WERI-Rb-1 (cell line): Measurements from ENCODE around the gene TTC9C.
A peak's percentile ranks its signal among the peaks of the same experiment; 100 is the strongest.

Experiments used
- DNase-seq: peaks from one replicate; pipeline ENCODE4 v3.0.0-alpha.2; 2020
- H3K27ac ChIP-seq: fragments of 250-450 bp; sonication (Bioruptor Pico); 2 replicates; pipeline ENCODE4 v1.5.1; 2020; ENCODE audit warnings: mild to moderate bottlenecking, moderate library complexity
- H3K27me3 ChIP-seq: fragments of 250-450 bp; sonication (Bioruptor Pico); 2 replicates; pipeline ENCODE4 v1.5.1; 2021; ENCODE audit warnings: mild to moderate bottlenecking, low read depth, moderate library complexity; ENCODE audit not compliant: insufficient read depth, severe bottlenecking
- H3K36me3 ChIP-seq: fragments of 250-450 bp; sonication (Bioruptor Pico); 2 replicates; pipeline ENCODE4 v1.5.1; 2020; ENCODE audit warnings: mild to moderate bottlenecking, moderate library complexity
- H3K4me3 ChIP-seq: 2 replicates; pipeline ENCODE4 v1.5.1; 2011; ENCODE audit warnings: low read depth, mild to moderate bottlenecking, control low read depth, low read length
- H3K9me3 ChIP-seq: fragments of 250-450 bp; sonication (Bioruptor Pico); 2 replicates; pipeline ENCODE4 v1.5.1; 2021; ENCODE audit warnings: mild to moderate bottlenecking, moderate library complexity; ENCODE audit not compliant: severe bottlenecking
- TF ChIP-seq, protein P1 (sequence below): IDR thresholded peaks from 2 replicates; pipeline ENCODE4 v1.5.1; 2011; ENCODE audit warnings: low read depth, mild to moderate bottlenecking, control low read depth, inconsistent platforms, low read length

Gene TTC9C

GRCh38 chr11:62708793-62709192 is 19.5 kb upstream of the TTC9C start:
- Histone ChIP-seq H3K36me3 (peaks cover 62% of the 10 kb centered on the region), H3K27ac (peak overlapping the region; percentile 87), H3K4me3 (peak overlapping the region; percentile 69), H3K9me3 (no peaks in the 10 kb centered on the region), H3K27me3 (no peaks in the 10 kb centered on the region)
- TF ChIP-seq, protein P1, sequence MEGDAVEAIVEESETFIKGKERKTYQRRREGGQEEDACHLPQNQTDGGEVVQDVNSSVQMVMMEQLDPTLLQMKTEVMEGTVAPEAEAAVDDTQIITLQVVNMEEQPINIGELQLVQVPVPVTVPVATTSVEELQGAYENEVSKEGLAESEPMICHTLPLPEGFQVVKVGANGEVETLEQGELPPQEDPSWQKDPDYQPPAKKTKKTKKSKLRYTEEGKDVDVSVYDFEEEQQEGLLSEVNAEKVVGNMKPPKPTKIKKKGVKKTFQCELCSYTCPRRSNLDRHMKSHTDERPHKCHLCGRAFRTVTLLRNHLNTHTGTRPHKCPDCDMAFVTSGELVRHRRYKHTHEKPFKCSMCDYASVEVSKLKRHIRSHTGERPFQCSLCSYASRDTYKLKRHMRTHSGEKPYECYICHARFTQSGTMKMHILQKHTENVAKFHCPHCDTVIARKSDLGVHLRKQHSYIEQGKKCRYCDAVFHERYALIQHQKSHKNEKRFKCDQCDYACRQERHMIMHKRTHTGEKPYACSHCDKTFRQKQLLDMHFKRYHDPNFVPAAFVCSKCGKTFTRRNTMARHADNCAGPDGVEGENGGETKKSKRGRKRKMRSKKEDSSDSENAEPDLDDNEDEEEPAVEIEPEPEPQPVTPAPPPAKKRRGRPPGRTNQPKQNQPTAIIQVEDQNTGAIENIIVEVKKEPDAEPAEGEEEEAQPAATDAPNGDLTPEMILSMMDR = no peak
- DNase-seq = no peak

GRCh38 chr11:62709247-62710000 is 18.9 kb upstream of the TTC9C start:
- no peaks in the 10 kb centered on the region for H3K27me3 ChIP-seq
- peak overlapping the region; percentile 69 for H3K4me3 ChIP-seq
- DNase-seq = peak; percentile 97
- TF ChIP-seq, protein P1 = no peak
- H3K27ac ChIP-seq = peak overlapping the region; percentile 87
- H3K36me3 ChIP-seq = peaks cover 66% of the 10 kb centered on the region
- no peaks in the 10 kb centered on the region for H3K9me3 ChIP-seq

DNA sequence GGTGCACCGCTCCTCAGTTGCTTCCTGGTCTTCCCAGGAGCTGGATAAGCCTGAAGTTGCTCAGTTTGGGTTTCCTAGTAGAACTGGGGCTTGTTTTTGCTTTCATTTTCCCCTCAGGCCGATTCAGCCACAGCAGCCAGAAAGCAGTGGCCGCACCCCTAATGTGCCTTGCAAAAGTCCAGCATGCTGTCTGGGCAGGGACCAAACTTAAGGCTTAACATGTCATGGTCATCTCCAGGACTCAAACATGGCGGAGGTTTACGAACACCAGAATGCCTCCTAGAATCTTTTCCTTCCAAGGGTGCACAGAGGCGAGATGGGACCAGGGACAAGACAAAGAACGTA is 18.3 kb upstream of the TTC9C start:
- Histone ChIP-seq H3K4me3 (peak overlapping the region; percentile 69), H3K9me3 (no peaks in the 10 kb centered on the region), H3K27ac (peak overlapping the region; percentile 87), H3K36me3 (peaks cover 67% of the 10 kb centered on the region), H3K27me3 (no peaks in the 10 kb centered on the region)
- TF ChIP-seq, protein P1 = no peak
- no peak for DNase-seq

DNA sequence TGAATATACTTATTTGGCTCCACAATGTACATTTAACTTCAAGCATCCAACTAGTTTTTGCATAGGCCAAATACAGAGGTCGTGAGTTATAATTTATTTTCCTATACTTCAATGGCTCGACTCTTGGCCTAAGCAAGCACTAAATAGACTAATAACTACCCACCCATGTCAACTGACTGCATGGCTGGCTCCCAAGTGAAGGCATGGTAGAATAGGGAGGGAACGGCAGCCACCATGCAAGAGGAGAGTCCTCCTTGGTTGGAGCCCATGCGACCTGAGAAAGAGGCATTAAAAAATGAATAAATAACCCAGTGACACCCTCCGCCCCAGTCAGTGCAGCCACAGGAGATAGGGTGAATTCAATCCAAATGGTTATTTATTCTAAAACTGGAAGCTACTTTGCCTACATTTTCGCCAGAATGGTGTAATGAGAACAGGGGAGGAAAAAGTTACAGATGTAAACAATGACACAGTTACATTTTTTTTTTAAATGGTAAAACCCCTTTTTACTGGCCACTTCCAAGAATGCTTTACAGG is 15.9 kb upstream of the TTC9C start:
- H3K4me3 ChIP-seq = no peak overlapping the region
- H3K27ac ChIP-seq = no peak overlapping the region
- TF ChIP-seq, protein P1 = no peak
- no peak for DNase-seq
- no peaks in the 10 kb centered on the region for H3K9me3 ChIP-seq
- H3K27me3 ChIP-seq = no peaks in the 10 kb centered on the region
- peaks cover 78% of the 10 kb centered on the region for H3K36me3 ChIP-seq

DNA sequence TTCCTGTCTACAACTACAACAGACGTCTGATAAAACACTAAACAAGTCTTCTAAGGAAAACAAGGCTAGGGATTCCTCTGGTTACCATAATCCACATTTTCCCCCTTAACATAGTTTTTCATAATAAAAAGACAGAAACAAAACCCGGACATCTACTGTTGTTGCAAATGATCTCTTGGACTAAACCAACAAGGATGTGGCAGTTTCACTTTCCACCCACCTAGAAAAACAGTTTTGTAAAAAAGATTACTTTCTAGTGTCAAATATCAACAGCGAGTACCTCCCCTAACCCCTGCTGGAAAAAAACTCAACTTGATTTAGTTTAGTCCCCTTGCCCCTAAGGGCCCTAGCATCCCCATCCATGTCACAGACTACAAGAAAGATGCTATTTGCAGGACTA is 15.4 kb upstream of the TTC9C start:
- no peak overlapping the region for H3K4me3 ChIP-seq
- no peak for DNase-seq
- peaks cover 78% of the 10 kb centered on the region for H3K36me3 ChIP-seq
- H3K27ac ChIP-seq = no peak overlapping the region
- H3K9me3 ChIP-seq = no peaks in the 10 kb centered on the region
- TF ChIP-seq, protein P1 = no peak
- no peaks in the 10 kb centered on the region for H3K27me3 ChIP-seq

DNA sequence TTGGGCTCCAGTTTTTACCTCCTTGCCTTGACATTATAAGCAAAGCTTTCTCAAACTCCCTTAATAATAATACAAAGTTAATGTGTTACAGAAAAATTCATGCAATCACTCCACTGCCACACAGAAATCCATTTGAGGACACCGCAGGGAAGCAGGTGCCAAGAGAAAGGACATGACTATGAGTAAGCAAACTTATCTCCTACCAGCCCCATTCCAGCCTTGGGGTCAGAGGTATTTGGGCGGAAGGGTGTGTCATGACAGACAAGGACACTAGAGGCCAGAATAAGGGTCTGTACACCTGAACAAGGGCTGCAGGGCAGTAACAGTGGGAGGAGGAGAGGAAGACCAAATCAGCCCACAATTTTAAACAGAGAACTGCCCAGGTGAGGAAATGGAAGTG is 14.9 kb upstream of the TTC9C start:
- TF ChIP-seq, protein P1 = no peak
- H3K27ac ChIP-seq = no peak overlapping the region
- H3K9me3 ChIP-seq = no peaks in the 10 kb centered on the region
- no peak overlapping the region for H3K4me3 ChIP-seq
- no peaks in the 10 kb centered on the region for H3K27me3 ChIP-seq
- DNase-seq = no peak
- peaks cover 81% of the 10 kb centered on the region for H3K36me3 ChIP-seq
